GM10248 (cell line): ENCODE results near the gene PTGDR2.

Experiments used
- CTCF ChIA-PET: fragments of 300-600 bp; sonication (Branson Sonifier 250); formaldehyde crosslinking; extraction: SDS; loops from one replicate; lab custom pipeline; 2021; ENCODE audit warnings: antibody characterized with exemption; lab: Yijun Ruan, JAX
- POLR2A ChIA-PET: fragments of 350-650 bp; sonication (Branson Sonifier 250); formaldehyde crosslinking; extraction: SDS; loops from one replicate; lab custom pipeline; 2020; ENCODE audit warnings: antibody characterized with exemption; lab: Yijun Ruan, JAX
- DNase-seq: peaks from one replicate; pipeline ENCODE4 v3.0.0; 2012; ENCODE audit errors: extremely low spot score
- TF ChIP-seq, protein P1 (sequence below): IDR thresholded peaks from 2 replicates; pipeline ENCODE4 v1.5.1; 2012; ENCODE audit warnings: mild to moderate bottlenecking, low read depth; ENCODE audit errors: extremely low read depth, missing control alignments, control extremely low read depth

The PTGDR2 gene

DNA sequence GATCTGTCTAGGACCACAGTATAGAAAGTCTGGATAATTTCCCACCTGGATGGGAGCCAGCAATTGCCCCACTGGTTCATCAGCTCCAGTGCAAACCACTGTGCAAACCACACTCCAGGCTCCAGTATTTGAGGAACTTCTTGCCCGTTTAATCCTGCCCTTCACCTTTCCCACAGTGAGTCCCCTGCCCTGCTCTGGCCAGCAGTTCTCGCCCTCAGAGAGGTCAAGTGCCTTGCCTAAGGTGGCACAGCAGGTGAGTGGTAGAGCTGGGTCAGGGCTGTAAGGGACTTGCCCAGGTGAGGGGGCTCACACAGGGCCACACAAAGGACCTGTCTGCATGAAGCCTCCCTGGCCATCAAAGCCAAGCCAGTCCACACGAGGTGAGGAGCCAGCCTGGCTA lies 46.5 kb downstream of the PTGDR2 start:
- ChIA-PET CTCF (interaction anchor here (0.6 to 1.3 kb wide), 4 partner anchors 12 to 22 kb away, joined by 3 to 4 read pairs (median 3); no protein-coding TSS in a partner anchor), POLR2A (no interaction called here)
- DNase-seq = no peak
- TF ChIP-seq, protein P1, sequence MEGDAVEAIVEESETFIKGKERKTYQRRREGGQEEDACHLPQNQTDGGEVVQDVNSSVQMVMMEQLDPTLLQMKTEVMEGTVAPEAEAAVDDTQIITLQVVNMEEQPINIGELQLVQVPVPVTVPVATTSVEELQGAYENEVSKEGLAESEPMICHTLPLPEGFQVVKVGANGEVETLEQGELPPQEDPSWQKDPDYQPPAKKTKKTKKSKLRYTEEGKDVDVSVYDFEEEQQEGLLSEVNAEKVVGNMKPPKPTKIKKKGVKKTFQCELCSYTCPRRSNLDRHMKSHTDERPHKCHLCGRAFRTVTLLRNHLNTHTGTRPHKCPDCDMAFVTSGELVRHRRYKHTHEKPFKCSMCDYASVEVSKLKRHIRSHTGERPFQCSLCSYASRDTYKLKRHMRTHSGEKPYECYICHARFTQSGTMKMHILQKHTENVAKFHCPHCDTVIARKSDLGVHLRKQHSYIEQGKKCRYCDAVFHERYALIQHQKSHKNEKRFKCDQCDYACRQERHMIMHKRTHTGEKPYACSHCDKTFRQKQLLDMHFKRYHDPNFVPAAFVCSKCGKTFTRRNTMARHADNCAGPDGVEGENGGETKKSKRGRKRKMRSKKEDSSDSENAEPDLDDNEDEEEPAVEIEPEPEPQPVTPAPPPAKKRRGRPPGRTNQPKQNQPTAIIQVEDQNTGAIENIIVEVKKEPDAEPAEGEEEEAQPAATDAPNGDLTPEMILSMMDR = no peak

GRCh38 chr11:60803273-60803936 lies 52.3 kb downstream of the PTGDR2 start:
- POLR2A ChIA-PET = no interaction called here
- TF ChIP-seq, protein P1 = no peak
- no peak for DNase-seq
- CTCF ChIA-PET = interaction anchor here (4.2 kb wide), 1 partner anchor 27 kb away, joined by 14 read pairs; no protein-coding TSS in a partner anchor

DNA sequence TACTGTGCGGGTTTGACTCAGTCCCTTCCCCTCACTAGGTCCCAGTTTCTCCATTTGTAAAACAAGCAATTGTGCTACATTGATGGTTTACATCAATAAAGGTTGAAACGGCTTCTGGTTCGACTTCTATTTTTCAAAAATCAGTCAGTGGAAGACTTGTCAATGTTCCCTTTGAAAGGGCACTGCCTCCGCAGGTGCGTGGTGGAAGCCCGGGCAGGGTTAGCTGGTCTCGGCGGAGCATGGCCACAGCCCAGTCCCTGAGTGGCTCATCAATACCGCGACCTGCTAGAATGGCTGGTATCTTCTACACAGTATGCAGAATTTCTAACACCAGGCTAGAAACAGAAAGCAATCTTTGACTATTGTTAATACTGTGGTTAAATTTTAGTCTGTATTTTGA lies 54.6 kb downstream of the PTGDR2 start:
- TF ChIP-seq, protein P1 = no peak
- no peak for DNase-seq
- POLR2A ChIA-PET = no interaction called here
- CTCF ChIA-PET = interaction anchor here (1.2 to 4.2 kb wide), 4 partner anchors 26 to 98 kb away, joined by 4 to 14 read pairs (median 6); no protein-coding TSS in a partner anchor
